A549 (cell line): Measurements from ENCODE around the gene MESD. TPM values are rescaled to one million over a fixed set of nuclear protein-coding genes. Genes with fewer than 3 reads are reported as not detected.
A peak's percentile ranks its signal among the peaks of the same experiment; 100 is the strongest.

Source experiments
- ATAC-seq, 2 experiments: fragments of 200-7000 bp in 1 of 2; fragments of >200 bp in 1 of 2; cut with Nextera tagmentation in 1 of 2; cut with Tn5 transposase in 1 of 2; 3 replicates each; pipeline versions ENCODE4 v1.8.0 to v1.9.1; 2018 to 2020; ENCODE audit warnings: mild to moderate bottlenecking in 1 of 2, moderate library complexity in 1 of 2
- CTCF ChIA-PET: fragments of 300-600 bp; sonication (Branson Sonifier 250); formaldehyde crosslinking; extraction: SDS; loops from one replicate; lab custom pipeline; 2021; ENCODE audit warnings: antibody characterized with exemption, inconsistent platforms; lab: Yijun Ruan, JAX
- POLR2A ChIA-PET: fragments of 350-600 bp; formaldehyde crosslinking; extraction: SDS; loops from one replicate; lab custom pipeline; 2021; ENCODE audit warnings: antibody characterized with exemption, inconsistent platforms; lab: Yijun Ruan, JAX
- DNase-seq, 2 experiments: peaks; one replicate each; pipeline versions ENCODE4 v3.0.0 to v3.0.0-alpha.2; 2011 to 2016; ENCODE audit warnings: low read depth in 1 of 2, low spot score in 1 of 2
- FAIRE-seq: peaks from 2 replicates; lab custom pipeline; 2011; peaks lifted over from hg19 to GRCh38; lab: Jason Lieb, UNC
- H3K27ac ChIP-seq, 2 experiments: fragments of >200 bp; sonication (Bioruptor Twin); formaldehyde crosslinking; 3 replicates each; pipeline ENCODE4 v1.5.1; 2016 to 2017
- H3K4me1 ChIP-seq: fragments of >200 bp; sonication (Bioruptor Twin); formaldehyde crosslinking; 3 replicates; pipeline ENCODE4 v1.6.1; 2016
- H3K4me2 ChIP-seq: fragments of >200 bp; sonication (Bioruptor Twin); formaldehyde crosslinking; 3 replicates; pipeline ENCODE4 v1.6.1; 2016
- H3K4me3 ChIP-seq: fragments of >200 bp; sonication (Bioruptor Twin); formaldehyde crosslinking; 3 replicates; pipeline ENCODE4 v1.5.1; 2016
- H3K9me3 ChIP-seq: fragments of >200 bp; sonication (Bioruptor Twin); formaldehyde crosslinking; 3 replicates; pipeline ENCODE4 v1.6.1; 2016
- BHLHE40 ChIP-seq: IDR thresholded peaks from 2 replicates; pipeline ENCODE4 v1.6.1; 2012; ENCODE audit warnings: low read depth, low read length, inconsistent platforms
- CBX8 ChIP-seq: fragments of 200-600 bp; sonication (generic); IDR thresholded peaks from 2 replicates; pipeline ENCODE4 v1.6.1; 2016
- CEBPB ChIP-seq, 2 experiments: fragments of >200 bp in 1 of 2; sonication (Bioruptor Twin) in 1 of 2; formaldehyde crosslinking in 1 of 2; IDR thresholded peaks; 2 replicates each; pipeline ENCODE4 v1.6.1; 2012 to 2016
- CHD2 ChIP-seq: fragments of 150-350 bp; IDR thresholded peaks from 2 replicates; pipeline ENCODE4 v1.6.1; 2014; ENCODE audit warnings: low read length; ENCODE audit not compliant: partially characterized antibody
- CTCF ChIP-seq: fragments of >200 bp; sonication (Bioruptor Twin); formaldehyde crosslinking; IDR thresholded peaks from 3 replicates; pipeline ENCODE4 v1.5.1; 2016
- EHF ChIP-seq: fragments of 250-450 bp; sonication (Bioruptor Pico); IDR thresholded peaks from 2 replicates; pipeline ENCODE4 v1.5.0; 2020; ENCODE audit warnings: mild to moderate bottlenecking
- ESRRA ChIP-seq: fragments of 150-350 bp; IDR thresholded peaks from 2 replicates; pipeline ENCODE4 v1.6.1; 2014; ENCODE audit warnings: mild to moderate bottlenecking, low read length, borderline replicate concordance
- FOXS1 ChIP-seq: fragments of 250-450 bp; sonication (Bioruptor Pico); IDR thresholded peaks from 2 replicates; pipeline ENCODE4 v1.5.0; 2020; ENCODE audit warnings: mild to moderate bottlenecking, moderate library complexity
- HES2 ChIP-seq: fragments of >200 bp; sonication (Bioruptor Twin); formaldehyde crosslinking; IDR thresholded peaks from 2 replicates; pipeline ENCODE4 v1.6.1; 2016
- HMGXB4 ChIP-seq: fragments of 250-450 bp; sonication (Bioruptor Pico); IDR thresholded peaks from 2 replicates; pipeline ENCODE4 v1.5.0; 2021; ENCODE audit warnings: mild to moderate bottlenecking, moderate library complexity, borderline replicate concordance
- HOXB13 ChIP-seq: fragments of 250-450 bp; sonication (Bioruptor Pico); IDR thresholded peaks from 2 replicates; pipeline ENCODE4 v1.5.0; 2020; ENCODE audit warnings: low read depth, mild to moderate bottlenecking, moderate library complexity
- JUN ChIP-seq, 2 experiments: fragments of >200 bp; sonication (Bioruptor Twin); formaldehyde crosslinking; IDR thresholded peaks; 2 replicates in 1 of 2; 3 replicates in 1 of 2; pipeline ENCODE4 v1.6.1; 2016 to 2017
- JUNB ChIP-seq: fragments of >200 bp; sonication (Bioruptor Twin); formaldehyde crosslinking; IDR thresholded peaks from 2 replicates; pipeline ENCODE4 v1.6.1; 2016
- MAFK ChIP-seq: fragments of 450-650 bp; IDR thresholded peaks from 2 replicates; pipeline ENCODE4 v1.6.1; 2014; ENCODE audit not compliant: partially characterized antibody
- MAX ChIP-seq: IDR thresholded peaks from 2 replicates; pipeline ENCODE4 v1.6.1; 2012
- POLR2A ChIP-seq: IDR thresholded peaks from 2 replicates; pipeline ENCODE4 v1.6.1; 2012; ENCODE audit warnings: mild to moderate bottlenecking, low read length
- RARB ChIP-seq: fragments of 250-450 bp; sonication (Bioruptor Pico); IDR thresholded peaks from 2 replicates; pipeline ENCODE4 v1.8.0; 2021; ENCODE audit warnings: mild to moderate bottlenecking, moderate library complexity
- REST ChIP-seq: fragments of 200-600 bp; sonication (generic); IDR thresholded peaks from 2 replicates; pipeline ENCODE4 v1.6.1; 2016; ENCODE audit warnings: antibody characterized with exemption, mild to moderate bottlenecking, moderate library complexity
- SREBF2 ChIP-seq: fragments of 450-650 bp; IDR thresholded peaks from 2 replicates; pipeline ENCODE4 v1.6.1; 2014; ENCODE audit warnings: mild to moderate bottlenecking, moderate library complexity
- USF2 ChIP-seq: fragments of 450-650 bp; IDR thresholded peaks from 2 replicates; pipeline ENCODE4 v1.6.1; 2014; ENCODE audit warnings: antibody characterized with exemption
- ZSCAN20 ChIP-seq: fragments of 250-450 bp; sonication (Bioruptor Pico); IDR thresholded peaks from 2 replicates; pipeline ENCODE4 v1.8.0; 2022; ENCODE audit warnings: mild to moderate bottlenecking, moderate library complexity
- WGBS: methylation state at CpG from one replicate; pipeline ENCODE4 v1.1.6; 2017; ENCODE audit errors: missing lambda C conversion rate; 5-methylcytosine and 5-hydroxymethylcytosine counted together
- polyA plus RNA-seq, 4 experiments: library from polyadenylated mRNA; depleted of rRNA in 3 of 4; stranded (reverse); fragments of >200 nt; fragmentation: RNase III in 1 of 4; extraction: RNeasy Plus Mini Kit Qiagen cat#74134 plus additional on column Dnase treatment in 1 of 4; gene quantifications; 2 replicates in 3 of 4; 3 replicates in 1 of 4; pipeline ENCODE4 v1.2.3, GENCODE V29; 2011 to 2017

MESD gene
- polyA plus RNA-seq, 2 of the 4 experiments (the other 2 are of a cell fraction) = 35.6 to 39.4 TPM

- H3K4me3 ChIP-seq = no peak overlapping the region
- DNase-seq = no peak
- CTCF ChIA-PET = interaction anchor here (0.6 to 3.9 kb wide), 12 partner anchors 9 to 521 kb away, joined by 3 to 21 read pairs (median 4); partner anchors contain the start of gene CEMIP
- TF ChIP-seq SREBF2 = no peak
- no peak for TF ChIP-seq USF2
- no peak for TF ChIP-seq BHLHE40
- TF ChIP-seq MAFK = no peak
- no peak for TF ChIP-seq ESRRA
- H3K4me2 ChIP-seq = no peak overlapping the region
- POLR2A ChIA-PET = no interaction called here
- H3K9me3 ChIP-seq = no peaks in the 10 kb centered on the region
- H3K27ac ChIP-seq = no peak overlapping the region
- H3K4me1 ChIP-seq = peaks cover 6% of the 10 kb centered on the region; the same call in 2 of the 3 replicates
- ATAC-seq = peak in 1 of 2 experiments; percentile 31; a peak in 2 of 6 replicates
- WGBS = 90% methylated on average over 4 of the region's 4 CpGs
- FAIRE-seq = no peak
These were observed 12.8 kb downstream of the MESD start for GRCh38 chr15:80976851-80977250.

- ChIA-PET CTCF (interaction anchor here (0.6 to 9.7 kb wide), 8 partner anchors 134 to 1734 kb away, joined by 3 to 94 read pairs (median 4); partner anchors contain the start of genes ABHD17C and CEMIP), POLR2A (interaction anchor here (0.7 kb wide), 1 partner anchor 387 kb away, joined by 5 read pairs; no protein-coding TSS in a partner anchor)
- 95% methylated on average over 4 of the region's 4 CpGs for WGBS
- H3K4me3 ChIP-seq = no peak overlapping the region
- H3K27ac ChIP-seq = no peak overlapping the region
- H3K9me3 ChIP-seq = no peaks in the 10 kb centered on the region
- DNase-seq (no peak), FAIRE-seq (no peak), ATAC-seq (no peak)
- no peak overlapping the region for H3K4me2 ChIP-seq
- no peak for TF ChIP-seq MAFK
- no peak for TF ChIP-seq CHD2
- TF ChIP-seq CTCF = no peak
- TF ChIP-seq POLR2A = no peak
- TF ChIP-seq JUN (IDR thresholded peaks at IDR 0.05) = no peak
- TF ChIP-seq RARB (CRISPR knock-in tag) = no peak
- no peak for TF ChIP-seq FOXS1 (CRISPR knock-in tag)
- no peak for TF ChIP-seq HES2
- TF ChIP-seq EHF (CRISPR knock-in tag) = no peak
- no peak for TF ChIP-seq MAX
- no peak for TF ChIP-seq HOXB13 (CRISPR knock-in tag)
- no peak for TF ChIP-seq CBX8
- TF ChIP-seq REST = no peak
- no peak for TF ChIP-seq CEBPB (IDR thresholded peaks at IDR 0.05)
- no peak for TF ChIP-seq HMGXB4 (CRISPR knock-in tag)
- TF ChIP-seq ZSCAN20 = no peak
- TF ChIP-seq JUNB = no peak
- peaks cover 6% of the 10 kb centered on the region; the same call in 2 of the 3 replicates for H3K4me1 ChIP-seq
These were observed 14.7 kb downstream of the MESD start for GRCh38 chr15:80974914-80975313.
